SIG-M5 treated with dmso at 0.1 percent for 504 hours (cell line): ENCODE data around the gene FRG2.
"Not testable (repeated sequence)": the region's sequence is repeated elsewhere in the genome, so short reads cannot be mapped to it uniquely, and the experiment has no call there.

Source experiments
- DNase-seq: peaks from one replicate; lab custom pipeline; 2025; ENCODE audit not compliant: unreplicated experiment; lab: John Stamatoyannopoulos, UW

Gene FRG2

DNA sequence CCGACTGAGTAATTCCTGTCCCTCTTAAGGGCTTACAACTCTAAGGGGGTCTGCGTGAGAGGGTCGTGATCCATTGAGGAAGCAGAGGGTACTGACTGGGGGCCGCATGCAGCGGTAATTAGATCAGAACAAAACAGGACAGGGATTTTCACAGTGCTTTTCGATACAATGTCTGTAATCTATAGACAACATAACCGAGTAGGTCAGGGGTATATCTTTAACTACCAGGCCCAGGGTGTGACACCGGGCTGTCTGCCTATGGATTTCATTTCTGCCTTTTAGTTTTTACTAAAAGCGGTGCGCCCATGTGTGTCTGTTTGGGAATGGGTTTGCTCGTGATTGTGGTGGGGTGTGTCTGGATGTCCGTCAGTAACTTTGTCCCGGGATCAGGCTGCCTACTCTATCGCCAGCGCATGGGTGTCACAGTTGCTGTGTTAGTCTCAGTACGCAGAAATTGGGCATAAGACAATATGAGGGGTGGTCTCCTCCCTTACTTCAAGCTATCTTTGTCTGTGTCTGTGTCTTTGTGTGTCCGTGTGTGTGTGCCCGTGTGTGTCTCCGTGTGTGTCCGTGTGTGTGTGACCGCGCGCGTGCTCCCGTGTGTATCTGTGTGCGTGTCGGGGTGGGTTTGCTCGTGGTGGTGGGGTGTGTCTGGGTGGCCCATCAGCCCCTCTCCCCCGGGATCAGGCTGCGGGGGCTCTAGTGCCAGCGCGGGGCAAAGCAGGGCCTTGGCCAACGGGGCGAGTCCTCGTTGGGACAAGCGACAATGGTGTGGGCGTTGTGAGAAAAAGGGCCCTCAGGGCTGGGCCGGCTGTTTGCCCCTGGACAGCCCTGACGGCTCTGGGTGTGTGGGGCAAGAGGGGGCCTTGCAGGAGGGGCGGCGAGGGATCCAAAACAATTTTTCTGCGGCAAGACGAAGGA lies 10.4 kb downstream of the FRG2 start:
- no peak for DNase-seq

DNA sequence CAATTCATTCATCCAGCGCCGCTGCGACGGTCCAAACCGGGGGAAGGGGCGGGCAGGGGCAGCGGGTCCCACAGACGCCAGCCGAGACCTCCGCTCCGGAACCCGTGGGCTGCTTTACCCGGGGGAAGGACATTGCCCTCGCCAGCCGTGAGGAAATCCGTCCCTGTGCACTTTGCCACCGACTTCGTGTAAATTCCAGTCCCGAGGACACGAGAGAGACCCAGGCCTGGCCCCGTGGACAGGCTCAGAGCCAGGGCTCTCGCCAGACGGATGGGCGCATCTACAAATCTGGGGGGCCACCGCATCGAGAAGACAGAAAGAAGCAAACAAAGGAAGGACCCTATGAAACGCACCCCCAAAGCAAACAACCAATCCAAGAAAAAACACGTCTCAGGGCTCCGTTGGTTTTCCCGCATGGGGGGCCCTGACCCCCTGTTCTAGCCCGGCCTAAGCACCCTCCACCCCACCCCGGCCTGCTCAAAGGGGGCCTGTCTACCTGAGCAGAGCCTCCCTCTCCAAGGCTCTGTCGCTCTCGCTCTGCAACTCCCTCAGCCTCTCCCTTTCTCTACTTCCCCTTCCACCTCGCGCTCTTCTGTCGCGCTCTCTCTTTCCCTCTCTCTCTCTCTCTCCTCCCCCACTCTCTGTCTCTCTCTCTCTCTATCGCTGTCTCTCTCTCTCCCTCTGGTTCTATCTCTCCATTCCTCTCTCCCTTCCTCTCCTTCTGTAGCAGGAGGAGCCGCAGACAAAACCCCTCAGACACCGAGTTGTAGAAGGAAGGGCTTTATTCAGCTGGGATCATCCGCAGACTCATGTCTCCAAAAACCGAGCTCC lies 11.3 kb downstream of the FRG2 start:
- DNase-seq: no peak

DNA sequence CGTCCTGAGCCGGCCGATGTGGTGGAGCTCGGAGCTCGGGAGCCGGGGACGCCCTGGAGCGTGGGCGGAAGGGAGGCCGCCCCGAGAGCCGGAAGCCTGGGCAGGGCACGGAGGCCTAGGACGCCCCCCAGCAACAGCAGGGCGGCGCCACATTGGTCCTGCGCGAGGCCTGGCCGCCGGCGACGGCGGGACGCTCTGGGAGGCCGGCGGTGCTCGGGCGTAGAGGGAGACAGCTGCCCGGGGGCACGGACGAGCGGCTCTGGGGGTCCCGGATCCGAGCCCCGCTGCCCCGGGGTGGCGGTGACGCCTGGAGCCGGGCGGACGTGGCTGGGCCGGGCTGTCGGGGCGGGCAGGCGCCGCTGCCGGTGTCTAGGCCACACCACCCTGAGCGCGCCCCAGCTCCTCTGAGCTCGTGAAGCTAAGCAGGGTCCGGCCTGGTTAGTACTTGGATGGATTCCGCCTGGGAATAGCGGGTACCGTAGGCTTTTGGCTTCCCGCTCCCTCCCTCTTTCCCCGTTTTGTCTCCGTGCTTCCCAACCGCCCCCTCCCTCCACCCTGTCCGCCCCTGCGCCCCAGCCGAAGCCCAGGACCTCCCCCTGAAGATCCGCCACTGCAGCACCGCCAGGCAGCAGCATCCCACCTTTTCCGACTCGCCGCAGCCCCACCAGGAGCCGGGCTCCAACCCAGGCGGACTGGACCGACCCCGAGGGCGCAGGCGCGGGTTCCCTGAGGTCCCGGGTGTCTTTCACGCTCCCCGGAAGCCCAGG lies 12.1 kb downstream of the FRG2 start:
- no peak for DNase-seq

DNA sequence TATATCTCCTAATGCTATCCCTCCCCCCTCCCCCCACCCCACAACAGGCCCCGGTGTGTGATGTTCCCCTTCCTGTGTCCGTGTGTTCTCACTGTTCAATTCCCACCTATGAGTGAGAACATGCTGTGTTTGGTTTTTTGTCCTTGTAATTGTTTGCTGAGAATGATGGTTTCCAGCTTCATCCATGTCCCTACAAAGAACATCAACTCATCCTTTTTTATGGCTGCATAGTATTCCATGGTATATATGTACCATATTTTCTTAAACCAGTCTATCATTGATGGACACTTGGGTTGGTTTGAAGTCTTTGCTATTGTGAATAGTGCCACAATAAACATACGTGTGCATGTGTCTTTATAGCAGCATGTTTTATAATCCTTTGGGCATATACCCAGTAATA lies 37.1 kb downstream of the FRG2 start:
- not testable (repeated sequence) for DNase-seq

DNA sequence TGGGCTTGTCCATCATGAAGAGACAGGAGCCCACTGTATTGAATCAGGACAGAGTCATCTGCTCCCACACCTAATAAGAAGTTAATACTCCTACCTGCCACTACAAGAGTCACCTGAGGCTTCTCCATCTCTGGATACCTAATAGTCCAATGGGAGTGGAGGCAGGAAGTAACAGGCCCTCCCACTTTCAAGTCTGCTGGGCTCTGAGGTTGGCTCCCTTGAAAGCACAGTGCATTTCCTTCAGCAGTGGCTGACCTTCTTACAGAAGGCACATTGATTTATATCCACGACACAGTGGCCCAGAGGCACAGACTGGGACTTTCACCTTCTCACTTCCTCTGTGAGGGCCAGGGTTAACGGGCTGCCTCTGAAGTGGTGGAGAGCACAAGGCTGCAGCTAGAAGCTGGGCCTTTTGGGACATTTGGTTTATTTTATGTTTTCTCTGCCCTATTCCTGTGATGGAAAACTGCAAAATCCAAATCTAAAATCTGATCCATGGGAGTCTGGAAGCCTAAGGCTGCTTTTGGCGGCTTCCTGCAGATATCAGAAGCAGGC lies 38.1 kb downstream of the FRG2 start:
- no peak for DNase-seq

DNA sequence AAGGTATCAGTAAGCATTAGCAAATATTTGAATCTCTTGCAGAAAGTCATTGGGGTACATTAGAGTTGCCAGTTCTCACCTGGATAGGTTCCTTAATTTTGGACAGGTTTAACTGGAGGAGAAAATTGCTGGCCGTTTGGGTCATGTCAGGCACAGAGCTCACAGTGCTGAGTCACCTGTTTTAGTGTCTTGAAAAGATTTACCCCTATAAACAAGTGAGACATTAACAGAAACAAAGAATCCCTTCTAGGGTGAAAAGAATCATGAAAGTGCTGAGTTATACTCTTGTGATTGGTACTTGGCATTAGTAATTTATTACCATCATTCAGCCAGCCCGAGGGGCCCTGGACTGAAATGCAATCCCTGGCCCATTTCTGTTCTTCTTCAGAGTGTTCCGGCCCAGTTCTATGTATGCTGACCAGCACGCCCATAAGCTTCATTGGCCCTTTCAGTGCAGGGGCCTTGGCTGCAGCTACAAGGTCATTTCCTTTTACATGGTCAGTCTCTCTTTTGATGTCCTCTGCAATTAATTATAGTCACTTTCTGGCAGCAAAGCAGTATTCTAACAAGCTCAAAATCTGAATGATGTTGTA lies 41.3 kb downstream of the FRG2 start:
- not testable (repeated sequence) for DNase-seq

DNA sequence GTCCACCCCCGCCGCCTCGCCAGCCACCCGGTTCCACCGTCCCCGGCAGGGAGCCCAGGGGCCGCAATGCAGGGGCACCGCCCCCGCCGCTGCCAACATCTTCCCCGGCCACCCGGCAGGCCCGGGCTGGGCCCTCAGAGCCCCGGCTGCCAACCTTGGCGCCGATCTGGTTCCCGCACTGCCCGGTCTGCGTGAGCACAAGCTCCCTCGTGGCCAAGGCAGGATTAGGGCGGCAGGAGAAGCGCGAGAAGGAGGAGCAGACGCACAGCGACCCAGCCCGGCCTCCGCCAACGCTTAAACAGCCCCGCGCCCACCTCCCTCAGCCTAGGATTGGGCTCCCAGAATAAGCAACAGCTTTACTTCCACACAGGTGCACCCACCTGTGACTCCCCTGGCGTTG lies 42.4 kb downstream of the FRG2 start:
- not testable (repeated sequence) for DNase-seq

DNA sequence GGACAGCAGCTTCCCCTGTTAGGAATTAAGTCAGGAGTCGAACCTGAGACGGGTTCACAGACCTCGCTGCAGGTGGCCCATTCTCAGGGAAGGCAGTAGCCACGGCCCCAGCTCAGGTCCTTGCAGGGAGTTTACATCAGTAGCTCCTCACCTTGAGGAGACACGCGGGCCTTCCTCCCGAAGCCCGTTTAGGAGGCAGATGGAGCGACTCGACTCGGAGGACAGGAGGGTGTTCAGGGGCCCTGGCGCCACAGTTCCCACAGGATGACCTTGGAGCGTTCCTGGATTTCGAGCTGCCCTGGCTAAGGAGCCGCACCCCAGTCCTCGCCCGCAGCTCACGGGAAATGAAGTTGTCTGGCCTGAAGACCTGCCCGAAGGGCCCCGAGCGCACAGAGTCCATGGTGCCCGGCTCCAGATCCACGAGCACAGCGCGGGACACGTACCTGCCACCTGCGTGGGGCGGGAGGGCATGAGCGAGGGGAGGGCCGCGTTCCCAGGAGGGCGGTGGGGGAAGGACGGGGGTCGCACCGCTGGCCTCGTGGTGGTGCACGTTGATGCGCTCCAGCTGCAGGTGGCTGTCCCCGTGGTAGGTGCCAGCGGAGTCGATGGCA lies 43.0 kb downstream of the FRG2 start:
- DNase-seq: not testable (repeated sequence)

DNA sequence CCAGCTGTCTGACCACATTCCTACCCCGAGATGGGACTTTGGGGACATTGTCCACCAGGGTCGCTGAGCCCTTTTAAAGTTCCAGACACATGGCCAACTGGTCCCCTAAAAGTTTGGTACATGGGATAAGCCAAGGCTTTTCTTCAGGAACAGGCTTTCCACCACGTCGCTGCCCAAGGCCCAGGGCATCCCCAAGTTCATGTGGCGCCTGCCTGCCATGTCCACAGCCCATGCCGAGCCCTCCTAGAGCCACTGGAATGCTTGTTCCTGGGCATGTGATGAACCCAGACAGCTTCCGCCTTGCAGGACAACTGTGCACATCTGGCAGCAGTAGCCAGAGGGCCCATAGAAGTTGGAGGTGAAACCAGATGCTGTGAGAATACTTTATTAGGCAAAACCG lies 45.1 kb downstream of the FRG2 start:
- no peak for DNase-seq

DNA sequence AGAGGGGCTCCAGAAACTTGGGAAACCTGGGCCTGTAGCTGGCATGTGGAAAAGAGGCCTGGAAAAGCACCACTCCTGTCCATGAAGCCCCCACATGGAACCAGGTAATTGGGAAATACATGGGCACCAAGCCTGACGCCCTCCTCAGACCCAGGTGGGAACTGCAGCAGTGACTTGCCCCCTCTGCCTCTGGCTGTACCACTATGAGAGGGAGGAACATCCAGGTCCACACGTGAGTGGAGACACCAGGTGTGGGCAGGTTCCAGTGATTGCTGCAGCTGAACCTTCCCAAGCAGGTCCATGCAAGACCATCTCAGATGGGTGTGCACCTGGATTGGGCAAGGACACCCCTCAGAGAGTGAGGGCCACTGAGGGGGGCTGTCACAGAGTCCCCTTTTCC lies 46.8 kb downstream of the FRG2 start:
- not testable (repeated sequence) for DNase-seq

DNA sequence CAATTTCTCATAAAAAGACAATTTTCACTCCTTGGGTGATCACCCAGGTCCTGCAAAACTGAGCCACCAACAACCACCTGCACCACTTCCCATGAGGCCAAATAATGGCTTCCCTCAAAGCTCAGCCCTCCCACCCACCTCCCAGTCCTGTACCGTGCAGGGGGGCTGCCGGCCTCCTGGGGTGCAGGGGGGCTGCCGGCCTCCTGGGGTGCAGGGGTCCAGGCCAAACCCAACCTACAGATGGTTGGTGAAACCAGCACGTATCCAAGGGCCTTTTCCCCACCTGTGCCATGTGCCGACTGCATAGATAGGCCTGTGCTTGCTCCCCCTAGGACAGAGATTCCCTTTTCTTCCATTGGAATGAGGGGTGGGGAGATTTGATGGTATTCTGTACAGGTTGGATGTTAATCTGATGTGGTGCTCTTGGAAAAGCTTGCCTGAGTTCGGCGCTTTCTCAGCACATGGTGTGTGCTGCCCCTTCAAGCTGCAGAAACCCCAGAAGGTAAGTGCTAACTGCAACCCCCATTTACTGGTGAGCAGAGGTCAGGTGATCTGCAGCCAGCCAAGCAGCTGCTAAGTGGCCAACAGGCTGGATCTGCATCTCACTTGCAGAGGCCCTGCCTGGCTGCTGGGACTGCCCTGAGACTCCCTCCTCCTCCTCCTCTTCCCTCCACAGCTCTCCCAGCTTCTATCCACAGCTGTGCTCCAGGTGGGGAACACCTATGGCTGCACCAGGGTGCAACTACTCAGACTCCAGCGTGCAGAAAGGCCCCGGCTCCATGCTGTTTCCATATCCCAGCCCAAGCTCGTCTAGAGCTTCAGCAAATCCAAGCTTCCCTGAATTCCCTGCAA lies 47.6 kb downstream of the FRG2 start:
- DNase-seq: no peak
